IMR-90 (cell line): ENCODE results near the gene CTSL. TPM values are rescaled to one million over a fixed set of nuclear protein-coding genes. Genes with fewer than 3 reads are reported as not detected.

Experiments used
- ATAC-seq: fragments of 200-7000 bp; cut with Tn5 transposase; 2 replicates; pipeline ENCODE4 v1.9.1; 2020; ENCODE audit warnings: low read depth, mild to moderate bottlenecking, moderate library complexity
- BruUV-seq: library from RNA; stranded (reverse); fragments of 400-500 nt; replicated peaks from 2 replicates; lab custom pipeline; 2021; lab: Mats Ljungman, UMichigan
- CTCF ChIA-PET: fragments of 300-600 bp; formaldehyde crosslinking; extraction: SDS; loops from one replicate; lab custom pipeline; 2021; ENCODE audit warnings: antibody characterized with exemption; lab: Yijun Ruan, JAX
- POLR2A ChIA-PET: fragments of 300-600 bp; sonication (Branson Sonifier 250); formaldehyde crosslinking; loops from one replicate; lab custom pipeline; 2022; ENCODE audit warnings: antibody characterized with exemption; ENCODE audit not compliant: unreplicated experiment; lab: Charles Lee
- DNase-seq: peaks from one replicate; pipeline ENCODE4 v3.0.0; 2013
- H2AFZ ChIP-seq: replicated peaks from 2 replicates; pipeline ENCODE3; 2013; ENCODE audit warnings: low read length, mild to moderate bottlenecking; ENCODE audit not compliant: poor library complexity
- H2AK5ac ChIP-seq: 2 replicates; pipeline ENCODE4 v1.6.1; 2013; ENCODE audit warnings: low read depth, low read length, inconsistent platforms
- H2AK9ac ChIP-seq: replicated peaks from 2 replicates; pipeline ENCODE3; 2013; ENCODE audit warnings: mild to moderate bottlenecking, low read depth, low read length, moderate library complexity; ENCODE audit not compliant: poor library complexity
- H2BK120ac ChIP-seq: 2 replicates; pipeline ENCODE4 v1.6.1; 2013; ENCODE audit warnings: low read depth, low read length, inconsistent platforms
- H2BK15ac ChIP-seq: 3 replicates; pipeline ENCODE4 v1.6.1; 2013; ENCODE audit warnings: low read depth, low read length, inconsistent platforms
- H2BK20ac ChIP-seq: 2 replicates; pipeline ENCODE4 v1.6.1; 2013; ENCODE audit warnings: low read depth, mild to moderate bottlenecking, inconsistent platforms, low read length, moderate library complexity
- H2BK5ac ChIP-seq: 2 replicates; pipeline ENCODE4 v1.6.1; 2013; ENCODE audit warnings: mild to moderate bottlenecking, low read depth, low read length, inconsistent platforms; ENCODE audit not compliant: poor library complexity, severe bottlenecking
- H3K14ac ChIP-seq: replicated peaks from 2 replicates; pipeline ENCODE4 v1.6.1; 2013; ENCODE audit warnings: low read depth, low read length, inconsistent platforms
- H3K18ac ChIP-seq: 2 replicates; pipeline ENCODE4 v1.6.1; 2013; ENCODE audit warnings: low read depth, low read length, control low read depth
- H3K23ac ChIP-seq: 2 replicates; pipeline ENCODE4 v1.6.1; 2013; ENCODE audit warnings: low read depth, low read length, inconsistent platforms
- H3K27ac ChIP-seq: 2 replicates; pipeline ENCODE4 v1.5.1; 2013; ENCODE audit warnings: mild to moderate bottlenecking, control low read depth, low read length; ENCODE audit not compliant: insufficient read depth
- H3K27me3 ChIP-seq: 2 replicates; pipeline ENCODE4 v1.6.1; 2013; ENCODE audit warnings: low read length; ENCODE audit not compliant: control insufficient read depth, insufficient read depth
- H3K36me3 ChIP-seq: 2 replicates; pipeline ENCODE4 v1.6.1; 2013; ENCODE audit warnings: low read length, mixed read lengths; ENCODE audit not compliant: control insufficient read depth, insufficient read depth
- H3K4ac ChIP-seq: 2 replicates; pipeline ENCODE4 v1.6.1; 2013; ENCODE audit warnings: low read depth, low read length, inconsistent platforms
- H3K4me1 ChIP-seq: 2 replicates; pipeline ENCODE4 v1.6.1; 2013; ENCODE audit warnings: low read length, mixed read lengths; ENCODE audit not compliant: control insufficient read depth, insufficient read depth
- H3K4me2 ChIP-seq: 2 replicates; pipeline ENCODE4 v1.6.1; 2013; ENCODE audit warnings: low read depth, mild to moderate bottlenecking, control low read depth, low read length, moderate library complexity
- H3K4me3 ChIP-seq: 2 replicates; pipeline ENCODE4 v1.5.1; 2013; ENCODE audit warnings: low read depth, mild to moderate bottlenecking, control low read depth, low read length, moderate library complexity; ENCODE audit not compliant: insufficient read depth
- H3K56ac ChIP-seq: 2 replicates; pipeline ENCODE4 v1.6.1; 2013; ENCODE audit warnings: low read length, inconsistent platforms; ENCODE audit not compliant: insufficient read depth; ENCODE audit errors: extremely low read depth
- H3K79me1 ChIP-seq, 2 experiments: 2 replicates each; pipeline ENCODE4 v1.6.1; 2013; ENCODE audit warnings: low read length in 2 of 2, inconsistent platforms in 1 of 2, low read depth in 1 of 2
- H3K9ac ChIP-seq: 2 replicates; pipeline ENCODE4 v1.6.1; 2013; ENCODE audit warnings: low read depth, low read length, control low read depth
- H3K9me1 ChIP-seq: 2 replicates; pipeline ENCODE4 v1.6.1; 2013; ENCODE audit warnings: low read length, inconsistent platforms; ENCODE audit not compliant: insufficient read depth
- H3K9me3 ChIP-seq: 2 replicates; pipeline ENCODE4 v1.6.1; 2013; ENCODE audit warnings: low read length; ENCODE audit not compliant: control insufficient read depth, insufficient read depth
- H4K20me1 ChIP-seq: 2 replicates; pipeline ENCODE4 v1.6.1; 2013; ENCODE audit warnings: low read length, inconsistent platforms; ENCODE audit not compliant: insufficient read depth
- H4K5ac ChIP-seq: 2 replicates; pipeline ENCODE4 v1.6.1; 2013; ENCODE audit warnings: mild to moderate bottlenecking, low read depth, low read length, control low read depth
- H4K8ac ChIP-seq, 2 experiments: 2 replicates each; pipeline ENCODE4 v1.6.1; 2013; ENCODE audit warnings: low read depth in 2 of 2, low read length in 2 of 2, control low read depth in 1 of 2, inconsistent platforms in 1 of 2
- H4K91ac ChIP-seq: 2 replicates; pipeline ENCODE4 v1.6.1; 2013; ENCODE audit warnings: low read depth, low read length, inconsistent platforms; ENCODE audit not compliant: insufficient read depth
- FOS ChIP-seq: fragments of 150-350 bp; IDR thresholded peaks from 2 replicates; pipeline ENCODE4 v1.6.1; 2016; ENCODE audit warnings: low read depth, low read length
- WGBS, 2 experiments: methylation state at CpG; one replicate each; pipeline versions ENCODE4 v1.1.5 to v1.1.7; 2013; ENCODE audit warnings: missing lambda C conversion rate in 2 of 2; ENCODE audit not compliant: insufficient read length in 1 of 2; ENCODE audit errors: extremely low coverage in 2 of 2; 5-methylcytosine and 5-hydroxymethylcytosine counted together
- dilution Hi-C: fragments of 300-500 bp; cut with HindIII; formaldehyde crosslinking; loops from one replicate; pipeline ENCODE4 v1.14.3; 2018; ENCODE audit warnings: low sequenced_read_pairs; ENCODE audit not compliant: unreplicated experiment
- in situ Hi-C: fragments of 300-500 bp; cut with MboI; formaldehyde crosslinking; loops from 3 replicates; pipeline ENCODE4 v1.14.3; 2019; ENCODE audit warnings: low sequenced_read_pairs, inconsistent platforms, mixed read lengths
- intact Hi-C: fragments of 100-400 bp; cut with micrococcal nuclease; formaldehyde crosslinking; loops from 2 replicates; pipeline ENCODE4 v1.10.0; 2022
- polyA plus RNA-seq, 3 experiments: library from polyadenylated mRNA; depleted of rRNA; stranded (reverse); fragments of >200 nt; gene quantifications; 2 replicates each; pipeline ENCODE4 v1.2.3, GENCODE V29; 2012; ENCODE audit warnings: low replicate concordance in 1 of 3
- total RNA-seq: library from RNA; depleted of rRNA; stranded (reverse); fragments of >200 nt; gene quantifications from 2 replicates; pipeline ENCODE4 v1.2.3, GENCODE V29; 2012

CTSL gene
- total and polyA plus RNA-seq, 2 of the 4 experiments (the other 2 are of a cell fraction): 57.0 to 112 TPM

DNA sequence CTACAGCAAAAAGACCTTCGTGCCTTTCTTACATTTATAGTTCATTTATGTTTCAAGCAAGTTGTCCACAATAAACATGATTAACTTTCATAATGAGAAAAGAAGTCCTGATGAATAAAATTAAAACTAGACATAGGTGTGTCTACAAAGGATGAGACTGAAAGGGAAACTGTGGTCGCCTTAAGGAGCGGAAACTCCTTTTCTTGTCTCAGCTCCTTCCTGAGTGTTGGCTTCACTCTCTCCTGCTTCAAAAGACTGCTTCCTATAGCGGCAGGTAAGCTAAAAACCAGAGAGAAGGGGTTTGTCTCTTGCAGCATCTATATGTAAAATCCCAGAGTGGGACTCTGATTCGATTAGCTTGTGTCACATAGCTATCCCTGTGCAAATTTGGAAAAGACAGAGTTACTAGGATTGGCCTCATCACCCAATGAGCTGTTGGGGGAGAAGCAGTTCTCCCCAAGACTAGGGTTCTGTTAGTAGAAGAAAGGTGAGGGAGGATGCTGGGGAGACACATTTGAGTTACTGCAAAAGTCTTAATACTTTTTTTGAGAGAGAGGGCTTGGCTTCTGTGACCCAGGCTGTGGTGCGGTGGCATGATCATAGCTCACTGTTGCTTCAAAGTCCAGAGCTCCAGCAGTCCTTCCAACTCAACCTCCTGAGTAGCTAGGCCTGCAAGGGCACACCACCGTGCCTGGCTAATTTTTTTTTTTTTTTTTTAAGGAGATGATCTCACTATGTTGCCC, 16.8 kb upstream of the CTSL start:
- POLR2A ChIA-PET: no interaction called here
- no peak overlapping the region for H4K8ac ChIP-seq
- BruUV-seq: no TSS peak
- H3K18ac ChIP-seq: no peak overlapping the region
- CTCF ChIA-PET: interaction anchor here (0.6 kb wide), 1 partner anchor 1388 kb away, joined by 5 read pairs; no protein-coding TSS in a partner anchor
- H2AK5ac ChIP-seq: no peak overlapping the region
- ATAC-seq (no peak), DNase-seq (no peak)
- H3K4me1 ChIP-seq: peaks cover 13% of the 10 kb centered on the region
- no peak overlapping the region for H4K5ac ChIP-seq
- H2AFZ ChIP-seq: no peak overlapping the region
- no peak overlapping the region for H2BK120ac ChIP-seq
- in situ Hi-C loops: loop anchor here (25.0 kb wide), 1 partner anchor 853 kb away; no protein-coding TSS in a partner anchor
- H2BK5ac ChIP-seq: no peak overlapping the region
- H3K4me3 ChIP-seq: no peak overlapping the region
- no peak overlapping the region for H3K23ac ChIP-seq
- no peaks in the 10 kb centered on the region for H3K9me3 ChIP-seq
- no peak overlapping the region for H3K27ac ChIP-seq
- no peaks in the 10 kb centered on the region for H3K27me3 ChIP-seq
- intact Hi-C loops: no loop called here
- no peak overlapping the region for H4K91ac ChIP-seq
- no peak for TF ChIP-seq FOS
- H3K14ac ChIP-seq: no peak overlapping the region
- H3K36me3 ChIP-seq: no peaks in the 10 kb centered on the region
- no CpG with 5 or more reads among the region's 7 CpGs for WGBS, 2 experiments
- no peak overlapping the region for H3K4me2 ChIP-seq
- dilution Hi-C loops: no loop called here
- peaks cover 16% of the 10 kb centered on the region for H3K9me1 ChIP-seq
- no peak overlapping the region for H3K4ac ChIP-seq
- no peak overlapping the region for H2BK15ac ChIP-seq
- H3K56ac ChIP-seq: no peak overlapping the region
- H2AK9ac ChIP-seq: no peak overlapping the region
- H3K9ac ChIP-seq: no peak overlapping the region
- H3K79me1 ChIP-seq: peaks cover 0 to 6% of the 10 kb centered on the region in 2 experiments; a peak in 2 of 4 replicates
- H2BK20ac ChIP-seq: no peak overlapping the region; the same call in 1 of the 2 replicates
- no peaks in the 10 kb centered on the region for H4K20me1 ChIP-seq
